Ishikawa (cell line): ENCODE results near the gene ERBB4.

Experiments used
- CEBPB ChIP-seq: IDR thresholded peaks from 2 replicates; pipeline ENCODE4 v1.6.1; 2012
- CREB1 ChIP-seq: IDR thresholded peaks from 2 replicates; pipeline ENCODE4 v1.6.1; 2012; ENCODE audit warnings: low read depth
- EGR1 ChIP-seq: IDR thresholded peaks from 2 replicates; pipeline ENCODE4 v1.6.1; 2012
- FOXM1 ChIP-seq: IDR thresholded peaks from 2 replicates; pipeline ENCODE4 v1.6.1; 2012; ENCODE audit warnings: low read depth, borderline replicate concordance
- NFIC ChIP-seq: IDR thresholded peaks from 2 replicates; pipeline ENCODE4 v1.6.1; 2012
- TAF1 ChIP-seq: IDR thresholded peaks from 2 replicates; pipeline ENCODE4 v1.6.1; 2012; ENCODE audit warnings: low read depth, mild to moderate bottlenecking
- TCF12 ChIP-seq: IDR thresholded peaks from 2 replicates; pipeline ENCODE4 v1.6.1; 2012; ENCODE audit warnings: low read depth
- TEAD4 ChIP-seq: IDR thresholded peaks from 2 replicates; pipeline ENCODE4 v1.6.1; 2012
- TF ChIP-seq, protein P1 (sequence below): IDR thresholded peaks from 2 replicates; pipeline ENCODE4 v1.6.1; 2012; ENCODE audit warnings: low read depth, mild to moderate bottlenecking
- TF ChIP-seq, protein P2 (sequence below): IDR thresholded peaks from 2 replicates; pipeline ENCODE4 v1.6.1; 2012

DNA sequence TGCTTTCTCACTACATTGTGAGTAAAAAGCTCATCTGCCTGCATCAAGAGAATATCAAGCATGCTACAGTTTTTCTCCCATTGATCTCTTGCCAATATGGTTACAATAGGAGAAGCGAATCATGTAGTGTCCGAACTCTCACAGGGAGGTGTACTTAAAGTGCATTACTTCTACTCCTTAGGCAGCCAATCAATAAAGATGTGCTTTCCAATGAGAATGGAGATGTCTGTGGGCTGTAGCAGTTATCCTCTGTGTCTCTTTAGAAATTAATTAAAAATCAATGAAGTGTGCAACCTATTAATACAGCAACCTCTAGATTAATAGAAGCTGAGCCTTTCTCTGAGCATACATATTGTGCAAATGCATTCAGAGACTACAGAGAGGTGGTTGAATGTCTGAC is 1098.5 kb downstream of the ERBB4 start:
- TF ChIP-seq, protein P1, sequence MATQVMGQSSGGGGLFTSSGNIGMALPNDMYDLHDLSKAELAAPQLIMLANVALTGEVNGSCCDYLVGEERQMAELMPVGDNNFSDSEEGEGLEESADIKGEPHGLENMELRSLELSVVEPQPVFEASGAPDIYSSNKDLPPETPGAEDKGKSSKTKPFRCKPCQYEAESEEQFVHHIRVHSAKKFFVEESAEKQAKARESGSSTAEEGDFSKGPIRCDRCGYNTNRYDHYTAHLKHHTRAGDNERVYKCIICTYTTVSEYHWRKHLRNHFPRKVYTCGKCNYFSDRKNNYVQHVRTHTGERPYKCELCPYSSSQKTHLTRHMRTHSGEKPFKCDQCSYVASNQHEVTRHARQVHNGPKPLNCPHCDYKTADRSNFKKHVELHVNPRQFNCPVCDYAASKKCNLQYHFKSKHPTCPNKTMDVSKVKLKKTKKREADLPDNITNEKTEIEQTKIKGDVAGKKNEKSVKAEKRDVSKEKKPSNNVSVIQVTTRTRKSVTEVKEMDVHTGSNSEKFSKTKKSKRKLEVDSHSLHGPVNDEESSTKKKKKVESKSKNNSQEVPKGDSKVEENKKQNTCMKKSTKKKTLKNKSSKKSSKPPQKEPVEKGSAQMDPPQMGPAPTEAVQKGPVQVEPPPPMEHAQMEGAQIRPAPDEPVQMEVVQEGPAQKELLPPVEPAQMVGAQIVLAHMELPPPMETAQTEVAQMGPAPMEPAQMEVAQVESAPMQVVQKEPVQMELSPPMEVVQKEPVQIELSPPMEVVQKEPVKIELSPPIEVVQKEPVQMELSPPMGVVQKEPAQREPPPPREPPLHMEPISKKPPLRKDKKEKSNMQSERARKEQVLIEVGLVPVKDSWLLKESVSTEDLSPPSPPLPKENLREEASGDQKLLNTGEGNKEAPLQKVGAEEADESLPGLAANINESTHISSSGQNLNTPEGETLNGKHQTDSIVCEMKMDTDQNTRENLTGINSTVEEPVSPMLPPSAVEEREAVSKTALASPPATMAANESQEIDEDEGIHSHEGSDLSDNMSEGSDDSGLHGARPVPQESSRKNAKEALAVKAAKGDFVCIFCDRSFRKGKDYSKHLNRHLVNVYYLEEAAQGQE = no peak
- TF ChIP-seq EGR1 = no peak
- TF ChIP-seq TCF12 = no peak
- TF ChIP-seq, protein P2, sequence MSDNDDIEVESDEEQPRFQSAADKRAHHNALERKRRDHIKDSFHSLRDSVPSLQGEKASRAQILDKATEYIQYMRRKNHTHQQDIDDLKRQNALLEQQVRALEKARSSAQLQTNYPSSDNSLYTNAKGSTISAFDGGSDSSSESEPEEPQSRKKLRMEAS = no peak
- no peak for TF ChIP-seq FOXM1
- TF ChIP-seq CEBPB = no peak
- TF ChIP-seq CREB1 = no peak
- TF ChIP-seq NFIC = no peak
- TF ChIP-seq TEAD4 = no peak
- no peak for TF ChIP-seq TAF1
